ENCODE measurements around the gene GFRA1. TPM values are rescaled to one million over a fixed set of nuclear protein-coding genes. Genes with fewer than 3 reads are reported as not detected.

The GFRA1 gene
- total RNA-seq, 1 experiment from 2014 or later, result 0.30 TPM

GRCh38 chr10:116263870-116264655, 8.9 kb downstream of the GFRA1 start:
- ChIA-PET POLR2A (no interaction called here), RAD21 (ENCODE audit: low non-redundant PET in 1 of 2, low total read pairs in 2 of 2, uncharacterized antibody in 2 of 2, unreplicated experiment in 2 of 2) (no interaction called here), CTCF (interaction anchor here (1.8 kb wide), 1 partner anchor 23 kb away, joined by 6 read pairs; no protein-coding TSS in a partner anchor)
- Histone ChIP-seq H3K9ac (ENCODE audit: low read length) (no peak overlapping the region), H3K4me1 (ENCODE audit: control insufficient read depth in 1 of 2, insufficient read depth in 2 of 2, low read length in 2 of 2) (no peaks in the 10 kb centered on the region), H3K9me3 (ENCODE audit: control insufficient read depth in 1 of 2, insufficient read depth in 1 of 2, low read depth in 1 of 2, low read length in 2 of 2) (no peaks in the 10 kb centered on the region), H2AFZ (ENCODE audit: low read depth, low read length, poor library complexity, severe bottlenecking) (no peak overlapping the region), H3K27ac (ENCODE audit: low read depth, low read length) (no peak overlapping the region), H3K79me2 (ENCODE audit: insufficient read depth, low read length) (no peaks in the 10 kb centered on the region), H3K4me2 (ENCODE audit: low read length) (no peak overlapping the region), H3K9me2 (ENCODE audit: insufficient read depth) (no peaks in the 10 kb centered on the region), H3K4me3 (replicated peaks in 1 of 2; ENCODE audit: low read depth in 1 of 2, low read length in 2 of 2) (no peak overlapping the region), H3K36me3 (ENCODE audit: control insufficient read depth in 1 of 2, insufficient read depth in 2 of 2, low read length in 2 of 2) (no peaks in the 10 kb centered on the region), H4K20me1 (ENCODE audit: insufficient read depth) (no peaks in the 10 kb centered on the region), H3K27me3 (ENCODE audit: insufficient read depth, low read length) (peaks cover 61% of the 10 kb centered on the region)
- no TSS peak for BruUV-seq (replicated peaks)
- no peak for DNase-seq (ENCODE audit: low read depth, low spot score)
- TF ChIP-seq ELF1 (IDR thresholded peaks at IDR 0.05; ENCODE audit: borderline replicate concordance, low read depth) (no peak), SIN3A (IDR thresholded peaks at IDR 0.05; ENCODE audit: low read depth) (no peak), FOSL1 (IDR thresholded peaks at IDR 0.05; ENCODE audit: low read depth) (no peak), YY1 (IDR thresholded peaks at IDR 0.05; ENCODE audit: extremely low read depth, insufficient replicate concordance, low read depth, low read length) (no peak), SP1 (IDR thresholded peaks at IDR 0.05; ENCODE audit: low read depth) (no peak), ZNF274 (IDR thresholded peaks at IDR 0.05; ENCODE audit: low read depth, low read length) (no peak), CBX3 (IDR thresholded peaks at IDR 0.05; ENCODE audit: low read depth) (no peak), CEBPB (IDR thresholded peaks at IDR 0.05; ENCODE audit: low read depth) (no peak), POLR2A (IDR thresholded peaks at IDR 0.05; ENCODE audit: borderline replicate concordance, extremely low read depth, insufficient read depth, insufficient read length) (no peak), SRF (IDR thresholded peaks at IDR 0.05; ENCODE audit: low read depth) (no peak), ZFX (IDR thresholded peaks at IDR 0.05) (no peak), JUND (IDR thresholded peaks at IDR 0.05) (no peak), TCF7L2 (IDR thresholded peaks at IDR 0.05; ENCODE audit: borderline replicate concordance, extremely low read depth, insufficient read depth, insufficient read length) (no peak), REST (IDR thresholded peaks at IDR 0.05; ENCODE audit: low read depth) (no peak)
- peak; percentile 32; the same call in 1 of the 2 replicates for ATAC-seq
- intact Hi-C loops (cut with micrococcal nuclease), result no loop called here
